ENCODE data around the gene JARID2. TPM values are rescaled to one million over a fixed set of nuclear protein-coding genes. Genes with fewer than 3 reads are reported as not detected.

JARID2 gene
- total and polyA plus RNA-seq, 2 of the 13 experiments (the other 11 are each of a cell fraction or from before 2014, with no cell fraction given) = 7.5 to 10.3 TPM

DNA sequence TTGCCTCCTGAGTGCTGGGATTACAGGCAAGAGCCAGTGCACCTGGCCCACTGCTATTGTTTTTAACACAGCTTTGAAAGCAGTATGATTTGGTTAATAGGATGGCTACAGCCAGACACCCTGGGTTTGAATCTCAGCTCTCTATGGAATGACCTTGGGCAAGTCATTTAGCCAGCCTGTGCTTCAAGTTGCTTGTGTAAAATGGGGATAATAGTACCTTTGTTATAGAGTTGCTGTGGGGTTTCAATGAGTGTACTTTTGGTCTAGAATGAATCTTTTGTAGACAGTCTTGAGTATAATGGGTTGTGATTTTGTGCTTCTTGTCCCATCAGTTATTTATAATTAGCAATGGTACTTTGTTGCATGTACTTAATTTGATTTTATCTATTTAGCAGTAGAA, 70.9 kb downstream of the JARID2 start:
- H4K20me1 ChIP-seq (ENCODE audit: insufficient read depth, low read length) = no peaks in the 10 kb centered on the region
- CTCF ChIA-PET (ENCODE audit: low intra/inter-chr PET ratio, low total read pairs) = no interaction called here
- peaks cover 51% of the 10 kb centered on the region for H3K4me1 ChIP-seq (ENCODE audit: insufficient read depth, low read length)
- FAIRE-seq (no peak), DNase-seq (ENCODE audit: low spot score) (peak; percentile 61), ATAC-seq (peak; percentile 25; the same call in 1 of the 3 replicates)
- no peak for TF ChIP-seq FOXP1 (IDR thresholded peaks at IDR 0.05)
- no peak for TF ChIP-seq FOXP1 (CRISPR knock-in tag; IDR thresholded peaks at IDR 0.05)
- TF ChIP-seq RCOR2 (CRISPR knock-in tag; IDR thresholded peaks at IDR 0.05) = 0 out of 2 replicates have a peak, but pooled peaks have one; percentile 34
- TF ChIP-seq, protein P1, sequence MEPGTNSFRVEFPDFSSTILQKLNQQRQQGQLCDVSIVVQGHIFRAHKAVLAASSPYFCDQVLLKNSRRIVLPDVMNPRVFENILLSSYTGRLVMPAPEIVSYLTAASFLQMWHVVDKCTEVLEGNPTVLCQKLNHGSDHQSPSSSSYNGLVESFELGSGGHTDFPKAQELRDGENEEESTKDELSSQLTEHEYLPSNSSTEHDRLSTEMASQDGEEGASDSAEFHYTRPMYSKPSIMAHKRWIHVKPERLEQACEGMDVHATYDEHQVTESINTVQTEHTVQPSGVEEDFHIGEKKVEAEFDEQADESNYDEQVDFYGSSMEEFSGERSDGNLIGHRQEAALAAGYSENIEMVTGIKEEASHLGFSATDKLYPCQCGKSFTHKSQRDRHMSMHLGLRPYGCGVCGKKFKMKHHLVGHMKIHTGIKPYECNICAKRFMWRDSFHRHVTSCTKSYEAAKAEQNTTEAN (CRISPR knock-in tag; conservative IDR thresholded peaks at IDR 0.05) = 0 out of 2 replicates have a peak, but pooled peaks have one; percentile 22
- TF ChIP-seq HDAC1 (CRISPR knock-in tag; IDR thresholded peaks at IDR 0.05) = no peak
- TF ChIP-seq SOX6 (IDR thresholded peaks at IDR 0.05) = no peak
- 0 out of 2 replicates have a peak, but pooled peaks have one; percentile 14 for TF ChIP-seq SOX6 (CRISPR knock-in tag; IDR thresholded peaks at IDR 0.05)
- TF ChIP-seq FOXO1 (CRISPR knock-in tag; IDR thresholded peaks at IDR 0.05) = no peak
- TF ChIP-seq, protein P2, sequence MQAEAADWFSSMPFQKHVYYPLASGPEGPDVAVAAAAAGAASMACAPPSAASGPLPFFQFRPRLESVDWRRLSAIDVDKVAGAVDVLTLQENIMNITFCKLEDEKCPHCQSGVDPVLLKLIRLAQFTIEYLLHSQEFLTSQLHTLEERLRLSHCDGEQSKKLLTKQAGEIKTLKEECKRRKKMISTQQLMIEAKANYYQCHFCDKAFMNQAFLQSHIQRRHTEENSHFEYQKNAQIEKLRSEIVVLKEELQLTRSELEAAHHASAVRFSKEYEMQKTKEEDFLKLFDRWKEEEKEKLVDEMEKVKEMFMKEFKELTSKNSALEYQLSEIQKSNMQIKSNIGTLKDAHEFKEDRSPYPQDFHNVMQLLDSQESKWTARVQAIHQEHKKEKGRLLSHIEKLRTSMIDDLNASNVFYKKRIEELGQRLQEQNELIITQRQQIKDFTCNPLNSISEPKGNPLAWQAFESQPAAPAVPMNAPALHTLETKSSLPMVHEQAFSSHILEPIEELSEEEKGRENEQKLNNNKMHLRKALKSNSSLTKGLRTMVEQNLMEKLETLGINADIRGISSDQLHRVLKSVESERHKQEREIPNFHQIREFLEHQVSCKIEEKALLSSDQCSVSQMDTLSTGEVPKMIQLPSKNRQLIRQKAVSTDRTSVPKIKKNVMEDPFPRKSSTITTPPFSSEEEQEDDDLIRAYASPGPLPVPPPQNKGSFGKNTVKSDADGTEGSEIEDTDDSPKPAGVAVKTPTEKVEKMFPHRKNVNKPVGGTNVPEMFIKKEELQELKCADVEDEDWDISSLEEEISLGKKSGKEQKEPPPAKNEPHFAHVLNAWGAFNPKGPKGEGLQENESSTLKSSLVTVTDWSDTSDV (CRISPR knock-in tag; IDR thresholded peaks at IDR 0.05) = no peak
- TF ChIP-seq, protein P3, sequence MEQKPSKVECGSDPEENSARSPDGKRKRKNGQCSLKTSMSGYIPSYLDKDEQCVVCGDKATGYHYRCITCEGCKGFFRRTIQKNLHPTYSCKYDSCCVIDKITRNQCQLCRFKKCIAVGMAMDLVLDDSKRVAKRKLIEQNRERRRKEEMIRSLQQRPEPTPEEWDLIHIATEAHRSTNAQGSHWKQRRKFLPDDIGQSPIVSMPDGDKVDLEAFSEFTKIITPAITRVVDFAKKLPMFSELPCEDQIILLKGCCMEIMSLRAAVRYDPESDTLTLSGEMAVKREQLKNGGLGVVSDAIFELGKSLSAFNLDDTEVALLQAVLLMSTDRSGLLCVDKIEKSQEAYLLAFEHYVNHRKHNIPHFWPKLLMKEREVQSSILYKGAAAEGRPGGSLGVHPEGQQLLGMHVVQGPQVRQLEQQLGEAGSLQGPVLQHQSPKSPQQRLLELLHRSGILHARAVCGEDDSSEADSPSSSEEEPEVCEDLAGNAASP (CRISPR knock-in tag; IDR thresholded peaks at IDR 0.05; ENCODE audit: borderline replicate concordance) = no peak
- TF ChIP-seq JUND (CRISPR knock-in tag; IDR thresholded peaks at IDR 0.05) = no peak
- TF ChIP-seq SOX13 (IDR thresholded peaks at IDR 0.05) = no peak
- TF ChIP-seq SOX13 (CRISPR knock-in tag; conservative IDR thresholded peaks at IDR 0.05 in 1 of 2, IDR thresholded peaks at IDR 0.05 in 1 of 2) = peak in 1 of 2 experiments; percentile 52; a peak in 1 of 4 replicates
- TF ChIP-seq, protein P4, sequence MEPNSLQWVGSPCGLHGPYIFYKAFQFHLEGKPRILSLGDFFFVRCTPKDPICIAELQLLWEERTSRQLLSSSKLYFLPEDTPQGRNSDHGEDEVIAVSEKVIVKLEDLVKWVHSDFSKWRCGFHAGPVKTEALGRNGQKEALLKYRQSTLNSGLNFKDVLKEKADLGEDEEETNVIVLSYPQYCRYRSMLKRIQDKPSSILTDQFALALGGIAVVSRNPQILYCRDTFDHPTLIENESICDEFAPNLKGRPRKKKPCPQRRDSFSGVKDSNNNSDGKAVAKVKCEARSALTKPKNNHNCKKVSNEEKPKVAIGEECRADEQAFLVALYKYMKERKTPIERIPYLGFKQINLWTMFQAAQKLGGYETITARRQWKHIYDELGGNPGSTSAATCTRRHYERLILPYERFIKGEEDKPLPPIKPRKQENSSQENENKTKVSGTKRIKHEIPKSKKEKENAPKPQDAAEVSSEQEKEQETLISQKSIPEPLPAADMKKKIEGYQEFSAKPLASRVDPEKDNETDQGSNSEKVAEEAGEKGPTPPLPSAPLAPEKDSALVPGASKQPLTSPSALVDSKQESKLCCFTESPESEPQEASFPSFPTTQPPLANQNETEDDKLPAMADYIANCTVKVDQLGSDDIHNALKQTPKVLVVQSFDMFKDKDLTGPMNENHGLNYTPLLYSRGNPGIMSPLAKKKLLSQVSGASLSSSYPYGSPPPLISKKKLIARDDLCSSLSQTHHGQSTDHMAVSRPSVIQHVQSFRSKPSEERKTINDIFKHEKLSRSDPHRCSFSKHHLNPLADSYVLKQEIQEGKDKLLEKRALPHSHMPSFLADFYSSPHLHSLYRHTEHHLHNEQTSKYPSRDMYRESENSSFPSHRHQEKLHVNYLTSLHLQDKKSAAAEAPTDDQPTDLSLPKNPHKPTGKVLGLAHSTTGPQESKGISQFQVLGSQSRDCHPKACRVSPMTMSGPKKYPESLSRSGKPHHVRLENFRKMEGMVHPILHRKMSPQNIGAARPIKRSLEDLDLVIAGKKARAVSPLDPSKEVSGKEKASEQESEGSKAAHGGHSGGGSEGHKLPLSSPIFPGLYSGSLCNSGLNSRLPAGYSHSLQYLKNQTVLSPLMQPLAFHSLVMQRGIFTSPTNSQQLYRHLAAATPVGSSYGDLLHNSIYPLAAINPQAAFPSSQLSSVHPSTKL (CRISPR knock-in tag; IDR thresholded peaks at IDR 0.05) = 0 out of 2 replicates have a peak, but pooled peaks have one; percentile 19
- TF ChIP-seq ZNF572 (CRISPR knock-in tag; IDR thresholded peaks at IDR 0.05) = no peak
- TF ChIP-seq ZMYM3 (CRISPR knock-in tag; IDR thresholded peaks at IDR 0.05) = peak; percentile 46; the same call in 1 of the 2 replicates
- no peak overlapping the region for H3K9ac ChIP-seq (ENCODE audit: insufficient read depth, low read depth, low read length)
- no peak overlapping the region for H2AFZ ChIP-seq (ENCODE audit: low read length)
- in situ Hi-C loops (cut with HindIII; ENCODE audit: extremely low pct_ligation_motif_present, low pct_unique_long_range_greater_than_20kb) = no loop called here
- no peak overlapping the region for H3K4me3 ChIP-seq (replicated peaks in 1 of 3; ENCODE audit: insufficient read depth in 1 of 3, low read depth in 2 of 3, low read length in 3 of 3)
- POLR2A ChIA-PET = interaction anchor here (1.1 kb wide), 1 partner anchor 71 kb away, joined by 3 read pairs; the partner anchor contains the start of gene JARID2
- no peaks in the 10 kb centered on the region for H3K9me3 ChIP-seq (ENCODE audit: low read length)
- no peaks in the 10 kb centered on the region for H3K27me3 ChIP-seq (ENCODE audit: control insufficient read depth in 1 of 2, insufficient read depth in 2 of 2, low read length in 2 of 2)
- H3K27ac ChIP-seq (ENCODE audit: extremely low read length, insufficient read depth, low read length) = no peak overlapping the region
- no TSS peak for BruUV-seq (replicated peaks)
- H3K4me2 ChIP-seq (ENCODE audit: low read depth, low read length) = no peak overlapping the region
- no peaks in the 10 kb centered on the region for H3K36me3 ChIP-seq (replicated peaks in 1 of 2; ENCODE audit: control insufficient read depth in 1 of 2, insufficient read depth in 2 of 2, low read length in 2 of 2)
- intact Hi-C loops (cut with micrococcal nuclease; ENCODE audit: unreplicated experiment) = no loop called here
- H3K79me2 ChIP-seq (ENCODE audit: insufficient read depth, low read length) = peaks cover 65% of the 10 kb centered on the region

Data from HepG2 (cell line).